ENCODE results near the gene COL18A1.

- no peak for TF ChIP-seq CTCF (IDR thresholded peaks at IDR 0.05)
- no peak for TF ChIP-seq POLR2A (IDR thresholded peaks at IDR 0.05; ENCODE audit: low read depth)
- no peak for TF ChIP-seq POLR2AphosphoS5 (IDR thresholded peaks at IDR 0.05)
- TF ChIP-seq EP300 (IDR thresholded peaks at IDR 0.05), result no peak
Measured at GRCh38 chr21:45479691-45480675, 75.0 kb downstream of the COL18A1 start.
